Immature natural killer cell (primary cell): ENCODE data around the gene HLA-DQA2. TPM values are rescaled to one million over a fixed set of nuclear protein-coding genes. Genes with fewer than 3 reads are reported as not detected.
A peak's percentile ranks its signal among the peaks of the same experiment; 100 is the strongest.
"Not testable (repeated sequence)": the region's sequence is repeated elsewhere in the genome, so short reads cannot be mapped to it uniquely, and the experiment has no call there.

Source experiments
- DNase-seq, 3 donors: peaks; one replicate each; pipeline ENCODE4 v3.0.0; 2022; ENCODE audit warnings: mixed read lengths in 1 of 3
- H3K27ac Mint-ChIP-seq, 6 donors: one replicate each; pipeline ENCODE4 v1.8.0; 2020; ENCODE audit warnings: mixed read lengths in 6 of 6, mild to moderate bottlenecking in 5 of 6, inconsistent platforms in 4 of 6, moderate library complexity in 3 of 6
- H3K27me3 Mint-ChIP-seq, 3 donors: one replicate each; pipeline ENCODE4 v1.8.0; 2020 to 2021; ENCODE audit warnings: low read depth in 3 of 3, mild to moderate bottlenecking in 3 of 3, mixed read lengths in 3 of 3, moderate library complexity in 3 of 3, inconsistent platforms in 1 of 3
- H3K36me3 Mint-ChIP-seq, 3 donors: one replicate each; pipeline ENCODE4 v1.8.0; 2020; ENCODE audit warnings: mixed read lengths in 3 of 3, inconsistent platforms in 2 of 3, mild to moderate bottlenecking in 2 of 3
- H3K4me1 Mint-ChIP-seq, 2 donors: one replicate each; pipeline ENCODE4 v1.8.0; 2020; ENCODE audit warnings: inconsistent platforms in 2 of 2, mild to moderate bottlenecking in 2 of 2, mixed read lengths in 2 of 2, moderate library complexity in 1 of 2
- H3K4me3 Mint-ChIP-seq, 5 donors: one replicate each; pipeline ENCODE4 v1.8.0; 2020; ENCODE audit warnings: mild to moderate bottlenecking in 5 of 5, mixed read lengths in 5 of 5, inconsistent platforms in 3 of 5, moderate library complexity in 3 of 5
- H3K9me3 Mint-ChIP-seq, 6 donors: one replicate each; pipeline ENCODE4 v1.8.0; 2020; ENCODE audit warnings: mild to moderate bottlenecking in 6 of 6, mixed read lengths in 6 of 6, inconsistent platforms in 4 of 6, moderate library complexity in 3 of 6
- polyA plus RNA-seq, 3 donors: library from polyadenylated mRNA; unstranded; fragments of 300-500 nt; fragmentation: Illumina TruSeq; gene quantifications; one replicate each; pipeline ENCODE4 v1.2.3, GENCODE V29; 2021

HLA-DQA2 gene
- polyA plus RNA-seq, 3 donors from 2014 or later, result 1.5 to 5.9 (median 2.5) TPM

- Mint-ChIP-seq H3K4me1 (no peaks in the 10 kb centered on the region), H3K4me3 (no peak overlapping the region), H3K27ac (no peak overlapping the region), H3K27me3 (peaks cover 5 to 25% (median 7%) of the 10 kb centered on the region in 3 donors), H3K9me3 (no peaks in the 10 kb centered on the region), H3K36me3 (no peaks in the 10 kb centered on the region)
- DNase-seq, result no peak
Observed at GRCh38 chr6:32752580-32752979, 11.4 kb downstream of the HLA-DQA2 start.

DNA sequence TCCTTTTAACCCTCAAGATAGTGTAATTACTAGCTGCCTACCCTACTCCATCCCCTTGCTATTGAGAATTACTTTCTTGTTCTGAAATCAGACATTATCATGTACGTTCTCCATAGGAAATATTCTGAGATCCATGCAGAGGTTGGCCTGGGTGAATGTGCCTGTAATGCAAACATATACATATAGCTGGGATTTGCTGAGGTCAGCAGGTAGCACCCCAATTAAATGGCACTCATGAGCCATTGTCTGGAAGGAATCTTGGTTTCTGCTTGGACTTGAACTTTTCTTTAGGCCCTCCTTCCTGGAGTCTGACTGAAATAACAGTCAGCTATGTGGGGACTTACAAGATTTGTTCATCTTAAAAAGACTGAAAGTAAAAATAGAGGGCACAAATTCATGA, 18.5 kb downstream of the HLA-DQA2 start:
- H3K9me3 Mint-ChIP-seq, result no peaks in the 10 kb centered on the region
- no peak for DNase-seq
- no peak overlapping the region for H3K4me3 Mint-ChIP-seq
- no peak overlapping the region for H3K27ac Mint-ChIP-seq
- peaks cover 0 to 6% of the 10 kb centered on the region in 2 donors for H3K4me1 Mint-ChIP-seq
- peaks cover 3 to 25% (median 18%) of the 10 kb centered on the region in 3 donors for H3K27me3 Mint-ChIP-seq
- no peaks in the 10 kb centered on the region for H3K36me3 Mint-ChIP-seq

- no peak for DNase-seq
- no peak overlapping the region for H3K27ac Mint-ChIP-seq
- H3K27me3 Mint-ChIP-seq, result peaks cover 3 to 18% (median 14%) of the 10 kb centered on the region in 3 donors
Observed at GRCh38 chr6:32761072-32761471, 19.9 kb downstream of the HLA-DQA2 start.

DNA sequence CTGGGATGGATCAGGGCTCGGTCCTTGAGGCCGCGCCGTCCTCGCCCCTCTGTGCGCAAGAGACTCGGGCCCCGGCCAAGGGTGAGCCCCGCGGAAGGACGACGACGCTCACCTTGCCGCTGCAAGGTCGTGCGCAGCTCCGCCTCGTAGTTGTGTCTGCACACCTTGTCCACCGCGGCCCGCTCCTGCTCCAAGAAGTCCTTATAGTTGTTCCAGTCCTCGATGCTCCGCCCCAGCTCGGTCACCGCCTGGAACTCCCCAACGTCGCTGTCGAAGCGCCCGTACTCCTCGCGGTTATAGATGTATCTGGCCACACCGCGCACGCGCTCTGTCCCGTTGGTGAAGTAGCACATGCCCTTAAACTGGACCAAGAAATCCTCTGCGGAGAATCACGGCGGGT, 20.4 kb downstream of the HLA-DQA2 start:
- DNase-seq, result no peak
- Mint-ChIP-seq H3K9me3 (no peaks in the 10 kb centered on the region), H3K36me3 (no peaks in the 10 kb centered on the region), H3K4me1 (peaks cover 0 to 6% of the 10 kb centered on the region in 2 donors), H3K4me3 (peak overlapping the region in 1 of 5 donors; percentile 25), H3K27ac (no peak overlapping the region), H3K27me3 (peaks cover 3 to 18% (median 14%) of the 10 kb centered on the region in 3 donors)

More at GRCh38 chr6:32761072-32761471, 19.9 kb downstream of the HLA-DQA2 start:
- H3K36me3 Mint-ChIP-seq, result no peaks in the 10 kb centered on the region
- H3K9me3 Mint-ChIP-seq, result no peaks in the 10 kb centered on the region
- H3K4me3 Mint-ChIP-seq, result peak overlapping the region in 2 of 5 donors; percentile 2 to 15
- H3K4me1 Mint-ChIP-seq, result peaks cover 0 to 6% of the 10 kb centered on the region in 2 donors

GRCh38 chr6:32763421-32763820, 22.2 kb downstream of the HLA-DQA2 start, which contains the start of gene HLA-DQB2:
HLA-DQB2 (minus strand) TSS chr6:32763532; CDS start chr6:32763470, 62 bp downstream.
- Mint-ChIP-seq H3K27me3 (peaks cover 10 to 24% (median 12%) of the 10 kb centered on the region in 3 donors), H3K36me3 (no peaks in the 10 kb centered on the region), H3K27ac (no peak within 1 kb of the TSS), H3K4me1 (peaks cover 0 to 6% of the 10 kb centered on the region in 2 donors), H3K4me3 (no peak within 1 kb of the TSS), H3K9me3 (no peaks in the 10 kb centered on the region)
- no peak for DNase-seq

- Mint-ChIP-seq H3K36me3 (no peaks in the 10 kb centered on the region), H3K9me3 (no peaks in the 10 kb centered on the region), H3K27ac (no peak overlapping the region), H3K4me3 (no peak overlapping the region), H3K4me1 (peaks cover 0 to 6% of the 10 kb centered on the region in 2 donors), H3K27me3 (peaks cover 10 to 24% (median 10%) of the 10 kb centered on the region in 3 donors)
- DNase-seq, result no peak
Observed at GRCh38 chr6:32764048-32764447, 22.9 kb downstream of the HLA-DQA2 start.

DNA sequence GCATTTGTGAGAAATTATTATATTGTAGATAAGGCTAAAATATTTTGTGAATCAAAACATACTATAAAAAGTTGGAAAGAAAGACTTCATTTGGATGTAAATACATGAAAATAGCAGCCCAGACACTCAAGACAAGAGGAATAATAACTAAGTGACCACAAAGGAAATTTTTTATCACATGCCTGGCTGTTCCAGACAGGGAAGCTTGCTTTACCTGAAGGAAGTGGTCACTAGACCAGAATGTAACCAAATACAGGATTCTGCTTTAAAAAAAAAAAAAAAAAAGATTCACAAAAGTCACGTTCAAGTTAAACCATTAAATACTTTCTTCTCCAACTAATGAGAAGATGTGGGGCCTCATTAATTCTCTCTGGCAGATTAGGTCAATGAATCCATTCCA, 31.5 kb downstream of the HLA-DQA2 start:
- no peak for DNase-seq
- peaks cover 0 to 8% of the 10 kb centered on the region in 2 donors for H3K4me1 Mint-ChIP-seq
- H3K4me3 Mint-ChIP-seq, result no peak overlapping the region
- peaks cover 5 to 15% (median 14%) of the 10 kb centered on the region in 3 donors for H3K27me3 Mint-ChIP-seq
- H3K27ac Mint-ChIP-seq, result no peak overlapping the region
- no peaks in the 10 kb centered on the region for H3K36me3 Mint-ChIP-seq
- H3K9me3 Mint-ChIP-seq, result no peaks in the 10 kb centered on the region

DNA sequence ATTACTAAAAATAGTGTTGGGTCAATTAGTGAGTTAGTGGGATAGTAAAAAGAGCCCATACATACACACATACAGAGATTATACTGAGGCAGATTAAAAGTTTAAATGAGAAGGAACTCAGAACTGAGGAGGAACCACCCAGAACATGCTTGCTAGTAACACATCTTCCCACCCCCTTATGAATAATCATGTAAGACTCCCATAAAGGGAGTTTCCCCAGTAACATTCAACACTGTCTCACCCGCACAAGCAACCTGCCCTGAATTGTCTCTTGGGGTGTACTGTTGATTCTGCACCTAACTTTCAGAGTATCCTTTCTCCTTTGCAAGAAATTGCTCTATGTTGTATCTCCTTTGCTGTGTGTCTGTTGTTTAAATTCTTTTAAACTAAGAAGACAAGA, 33.2 kb downstream of the HLA-DQA2 start:
- peaks cover 8 to 14% (median 10%) of the 10 kb centered on the region in 3 donors for H3K27me3 Mint-ChIP-seq
- H3K36me3 Mint-ChIP-seq, result no peaks in the 10 kb centered on the region
- H3K4me1 Mint-ChIP-seq, result peaks cover 0 to 8% of the 10 kb centered on the region in 2 donors
- H3K9me3 Mint-ChIP-seq, result no peaks in the 10 kb centered on the region
- DNase-seq, result no peak
- H3K4me3 Mint-ChIP-seq, result no peak overlapping the region
- H3K27ac Mint-ChIP-seq, result no peak overlapping the region

DNA sequence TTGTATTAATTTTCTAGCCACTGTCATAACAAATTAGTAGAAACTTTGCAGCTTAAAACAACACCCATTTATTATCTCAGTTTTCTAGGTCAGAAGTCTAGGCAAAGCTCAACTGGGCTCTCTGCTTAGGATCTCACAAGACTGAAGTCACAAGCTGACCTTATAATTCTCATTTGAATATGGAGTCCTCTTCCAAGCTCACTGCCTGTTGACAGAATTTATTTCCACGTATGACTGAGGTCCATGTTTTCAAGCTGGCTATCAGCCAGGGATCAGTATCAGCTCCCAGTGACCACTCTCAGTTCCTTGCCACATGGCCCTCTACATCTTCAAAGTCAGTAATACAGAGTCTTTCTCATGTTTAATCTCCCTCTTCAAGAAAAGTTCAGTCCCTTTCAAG, 33.9 kb downstream of the HLA-DQA2 start:
- no peak for DNase-seq
- no peaks in the 10 kb centered on the region for H3K36me3 Mint-ChIP-seq
- H3K4me3 Mint-ChIP-seq, result no peak overlapping the region
- peaks cover 8 to 11% (median 11%) of the 10 kb centered on the region in 3 donors for H3K27me3 Mint-ChIP-seq
- no peak overlapping the region for H3K27ac Mint-ChIP-seq
- H3K4me1 Mint-ChIP-seq, result peaks cover 0 to 8% of the 10 kb centered on the region in 2 donors
- H3K9me3 Mint-ChIP-seq, result no peaks in the 10 kb centered on the region

DNA sequence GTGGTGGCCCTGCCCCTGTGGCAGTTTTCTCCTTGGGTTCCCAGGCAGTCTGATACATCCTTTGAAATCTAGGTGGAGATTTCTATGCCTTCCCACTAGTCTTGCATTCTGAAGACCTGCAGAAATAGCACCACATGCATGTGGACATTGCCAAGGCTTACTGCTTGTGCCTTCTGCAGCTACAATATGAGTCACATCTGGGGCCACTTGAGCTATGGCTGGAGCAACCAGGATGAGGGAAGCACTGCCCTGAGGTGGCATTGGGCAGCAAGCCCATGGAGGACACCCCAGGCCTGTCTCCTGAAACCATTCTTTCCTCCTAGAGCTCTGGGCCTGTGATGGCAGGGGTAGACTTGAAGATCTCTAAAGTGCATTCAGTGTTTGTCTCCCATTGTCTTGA, 37.8 kb downstream of the HLA-DQA2 start:
- H3K9me3 Mint-ChIP-seq, result peaks cover 0 to 7% (median 0%) of the 10 kb centered on the region in 6 donors
- no peaks in the 10 kb centered on the region for H3K4me1 Mint-ChIP-seq
- H3K27me3 Mint-ChIP-seq, result peaks cover 3 to 9% (median 4%) of the 10 kb centered on the region in 3 donors
- H3K36me3 Mint-ChIP-seq, result peaks cover 0 to 5% (median 0%) of the 10 kb centered on the region in 3 donors
- no peak overlapping the region for H3K27ac Mint-ChIP-seq
- H3K4me3 Mint-ChIP-seq, result no peak overlapping the region
- no peak for DNase-seq

- not testable (repeated sequence) for H3K4me1 Mint-ChIP-seq, H3K4me3 Mint-ChIP-seq, H3K36me3 Mint-ChIP-seq, H3K9me3 Mint-ChIP-seq, H3K27ac Mint-ChIP-seq, DNase-seq
- H3K27me3 Mint-ChIP-seq, result peaks cover under 1 to 13% (median 9%) of the 10 kb centered on the region in 3 donors
Observed at GRCh38 chr6:32782923-32783322, 41.7 kb downstream of the HLA-DQA2 start.

DNA sequence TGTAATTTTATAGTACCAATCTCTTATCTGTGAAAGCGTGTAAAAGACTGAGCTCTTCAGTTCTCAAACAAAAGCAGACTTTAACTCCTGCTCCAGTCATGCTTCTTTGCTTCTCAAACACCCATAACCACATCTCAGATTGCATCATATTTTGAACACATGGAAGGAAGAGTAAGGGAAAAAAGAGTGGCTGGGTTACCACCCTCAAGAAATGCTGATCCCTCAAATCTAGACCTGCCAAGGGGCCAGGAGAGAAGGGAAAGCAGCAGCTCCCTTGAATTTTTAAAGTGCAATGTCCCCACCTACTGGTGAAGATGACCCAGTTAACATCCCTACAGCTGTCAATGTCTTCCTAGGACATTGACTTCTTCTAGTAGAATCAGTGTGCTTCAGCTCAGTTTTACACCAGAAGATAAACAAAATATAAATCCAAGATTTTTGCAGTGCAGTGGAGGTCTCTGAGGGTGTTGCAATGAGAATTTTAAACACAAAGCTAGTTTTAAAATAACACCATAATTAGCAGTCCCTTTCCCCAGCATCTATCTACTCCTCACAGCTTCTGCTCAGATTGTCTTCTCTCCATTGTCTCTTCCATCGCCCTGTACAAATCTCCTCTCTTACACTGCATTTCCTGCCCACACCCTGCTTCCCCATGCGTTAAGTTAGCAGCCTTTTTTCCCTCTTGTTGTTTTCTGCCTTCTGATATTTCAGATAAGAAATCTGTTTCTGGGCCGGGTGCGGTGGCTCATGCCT, 44.8 kb downstream of the HLA-DQA2 start:
- Mint-ChIP-seq H3K36me3 (peaks cover 0 to 5% (median 0%) of the 10 kb centered on the region in 3 donors), H3K4me1 (no peaks in the 10 kb centered on the region), H3K9me3 (peaks cover 0 to 7% (median 0%) of the 10 kb centered on the region in 6 donors), H3K27ac (no peak overlapping the region), H3K4me3 (no peak overlapping the region), H3K27me3 (peaks cover 3 to 18% (median 4%) of the 10 kb centered on the region in 3 donors)
- peak; percentile 28 to 48 (median 33) for DNase-seq

- no peak overlapping the region for H3K27ac Mint-ChIP-seq
- H3K27me3 Mint-ChIP-seq, result peaks cover 2 to 34% (median 14%) of the 10 kb centered on the region in 3 donors
Observed at GRCh38 chr6:32790306-32790705, 49.1 kb downstream of the HLA-DQA2 start.

DNA sequence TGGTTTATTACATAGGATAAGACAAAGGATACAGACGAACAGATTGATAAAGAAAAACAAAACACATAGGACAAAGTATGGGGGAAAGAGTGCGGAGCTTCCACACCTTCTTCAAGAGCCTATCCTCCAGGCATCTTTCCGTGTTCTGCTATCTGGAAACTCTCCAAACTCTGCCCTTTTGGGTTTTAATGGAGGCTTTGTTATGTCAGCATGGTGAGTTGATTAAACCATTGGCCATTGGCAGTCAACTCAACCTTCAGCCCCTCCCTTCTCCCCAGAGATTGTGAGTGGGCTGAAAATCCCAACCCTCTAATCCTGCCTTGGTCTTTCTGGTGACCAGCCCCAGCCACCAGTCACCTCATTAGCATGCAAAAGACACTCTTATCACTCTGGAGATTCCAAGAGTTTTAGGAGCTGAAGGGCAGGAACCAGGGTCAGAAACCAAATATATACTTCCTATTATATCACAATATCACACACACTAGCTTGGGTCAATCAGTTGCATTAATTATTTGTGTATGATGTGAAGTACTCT, 51.8 kb downstream of the HLA-DQA2 start:
- Mint-ChIP-seq H3K36me3 (no peaks in the 10 kb centered on the region), H3K4me1 (peaks cover 10 to 11% of the 10 kb centered on the region in 2 donors)

More at GRCh38 chr6:32790306-32790705, 49.1 kb downstream of the HLA-DQA2 start:
- no peaks in the 10 kb centered on the region for H3K4me1 Mint-ChIP-seq
- H3K9me3 Mint-ChIP-seq, result no peaks in the 10 kb centered on the region
- no peak for DNase-seq
- no peaks in the 10 kb centered on the region for H3K36me3 Mint-ChIP-seq
- H3K4me3 Mint-ChIP-seq, result no peak overlapping the region

More for the DNA sequence above, 51.8 kb downstream of the HLA-DQA2 start:
- Mint-ChIP-seq H3K27me3 (peaks cover 2 to 29% (median 25%) of the 10 kb centered on the region in 3 donors), H3K4me3 (no peak overlapping the region), H3K27ac (no peak overlapping the region), H3K9me3 (no peaks in the 10 kb centered on the region)
- no peak for DNase-seq
